ENCODE measurements around the gene DYRK1A. TPM values are rescaled to one million over a fixed set of nuclear protein-coding genes. Genes with fewer than 3 reads are reported as not detected.

DYRK1A gene
- total and polyA plus RNA-seq, 10 of the 15 experiments (the other 5 are each of a cell fraction or from before 2014, with no cell fraction given), result 2.4 to 68.6 (median 30.7) TPM

DNA sequence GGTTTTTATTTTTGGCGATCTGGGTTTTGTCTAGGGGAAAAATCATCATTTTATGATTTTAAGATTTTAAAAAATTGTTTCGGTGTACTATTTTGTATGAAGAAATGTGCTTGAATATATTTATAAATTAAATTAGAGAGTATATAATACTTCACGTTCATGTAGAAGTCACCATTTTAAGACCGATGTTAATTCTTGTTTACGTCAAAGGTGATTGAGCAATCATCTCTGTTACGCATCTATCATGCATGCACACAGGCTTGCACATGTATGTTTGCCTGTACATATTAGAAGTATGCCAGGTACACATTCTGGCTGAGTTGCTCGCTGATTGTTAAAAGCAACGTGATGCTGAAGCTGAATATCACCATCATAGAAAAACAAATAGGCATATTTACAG is 54.7 kb downstream of the DYRK1A start (continued):
- no peak for TF ChIP-seq SREBF1 (IDR thresholded peaks at IDR 0.05; ENCODE audit: low read length)
- TF ChIP-seq RAD51 (IDR thresholded peaks at IDR 0.05), result no peak
- TF ChIP-seq NFIC (IDR thresholded peaks at IDR 0.05; ENCODE audit: low read depth, low read length), result no peak
- TF ChIP-seq GATAD2B (conservative IDR thresholded peaks at IDR 0.05; ENCODE audit: low read depth), result no peak
- no peak for TF ChIP-seq CHD4 (IDR thresholded peaks at IDR 0.05)

DNA sequence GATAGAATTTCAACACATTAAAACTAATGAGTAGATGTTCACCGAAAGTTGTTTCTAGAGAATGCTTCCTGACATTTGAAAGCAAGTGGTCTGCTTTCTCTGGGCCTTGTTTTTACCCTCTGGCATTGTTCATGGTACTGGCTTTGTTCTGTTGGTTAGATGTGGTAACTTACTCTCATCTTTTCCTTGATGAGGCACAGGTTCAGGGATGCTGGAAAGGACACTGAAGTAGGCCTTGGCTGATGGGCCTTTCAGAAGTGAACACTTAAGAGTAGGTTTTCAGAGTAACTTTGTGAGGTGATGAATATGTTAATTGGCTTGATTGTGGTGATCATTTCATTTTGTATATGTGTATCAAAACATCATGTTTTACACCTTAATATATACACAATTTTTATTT is 55.8 kb downstream of the DYRK1A start:
- no peak overlapping the region for H3K4me3 ChIP-seq
- RAD21 ChIA-PET (ENCODE audit: unreplicated experiment), result no interaction called here
- FAIRE-seq (peak; percentile 47), ATAC-seq (no peak), DNase-seq (ENCODE audit: low read depth, low spot score) (no peak)
- no peak overlapping the region for H3K4me2 ChIP-seq (ENCODE audit: control insufficient read depth, insufficient read depth)
- CTCF ChIA-PET, result interaction anchor here (1.8 kb wide), 1 partner anchor 9 kb away, joined by 5 read pairs; no protein-coding TSS in a partner anchor
- H4K20me1 ChIP-seq (ENCODE audit: control insufficient read depth, insufficient read depth), result no peaks in the 10 kb centered on the region
- intact Hi-C loops (cut with micrococcal nuclease; ENCODE audit: unreplicated experiment), result no loop called here
- in situ Hi-C loops (cut with MboI), result no loop called here
- peaks cover 67% of the 10 kb centered on the region for H3K79me2 ChIP-seq (ENCODE audit: control insufficient read depth, insufficient read depth, low read length)
- no peak for TF ChIP-seq SREBF1 (IDR thresholded peaks at IDR 0.05; ENCODE audit: low read length)
- TF ChIP-seq, protein P1, sequence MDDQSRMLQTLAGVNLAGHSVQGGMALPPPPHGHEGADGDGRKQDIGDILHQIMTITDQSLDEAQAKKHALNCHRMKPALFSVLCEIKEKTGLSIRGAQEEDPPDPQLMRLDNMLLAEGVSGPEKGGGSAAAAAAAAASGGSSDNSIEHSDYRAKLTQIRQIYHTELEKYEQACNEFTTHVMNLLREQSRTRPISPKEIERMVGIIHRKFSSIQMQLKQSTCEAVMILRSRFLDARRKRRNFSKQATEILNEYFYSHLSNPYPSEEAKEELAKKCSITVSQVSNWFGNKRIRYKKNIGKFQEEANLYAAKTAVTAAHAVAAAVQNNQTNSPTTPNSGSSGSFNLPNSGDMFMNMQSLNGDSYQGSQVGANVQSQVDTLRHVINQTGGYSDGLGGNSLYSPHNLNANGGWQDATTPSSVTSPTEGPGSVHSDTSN (IDR thresholded peaks at IDR 0.05; ENCODE audit: insufficient replicate concordance, low read depth, low read length), result no peak
- TF ChIP-seq SRF (IDR thresholded peaks at IDR 0.05; ENCODE audit: low read depth in 2 of 2, low read length in 2 of 2), result no peak
- TF ChIP-seq DPF2 (IDR thresholded peaks at IDR 0.05), result no peak
- no peak for TF ChIP-seq STAT3 (IDR thresholded peaks at IDR 0.05; ENCODE audit: low read depth, low read length)
- TF ChIP-seq TARDBP (IDR thresholded peaks at IDR 0.05; ENCODE audit: borderline replicate concordance), result no peak
- TF ChIP-seq EP300 (IDR thresholded peaks at IDR 0.05; ENCODE audit: borderline replicate concordance in 1 of 2, control insufficient read depth in 1 of 2, low read depth in 2 of 2, low read length in 2 of 2), result no peak
- no peak for TF ChIP-seq ZNF274 (IDR thresholded peaks at IDR 0.05; ENCODE audit: insufficient read depth, insufficient read length)
- no peak for TF ChIP-seq RCOR1 (conservative IDR thresholded peaks at IDR 0.05; ENCODE audit: low read depth, low read length)
- no peak for TF ChIP-seq FOS (IDR thresholded peaks at IDR 0.05; ENCODE audit: borderline replicate concordance, extremely low read depth, insufficient read length)
- TF ChIP-seq, protein P2, sequence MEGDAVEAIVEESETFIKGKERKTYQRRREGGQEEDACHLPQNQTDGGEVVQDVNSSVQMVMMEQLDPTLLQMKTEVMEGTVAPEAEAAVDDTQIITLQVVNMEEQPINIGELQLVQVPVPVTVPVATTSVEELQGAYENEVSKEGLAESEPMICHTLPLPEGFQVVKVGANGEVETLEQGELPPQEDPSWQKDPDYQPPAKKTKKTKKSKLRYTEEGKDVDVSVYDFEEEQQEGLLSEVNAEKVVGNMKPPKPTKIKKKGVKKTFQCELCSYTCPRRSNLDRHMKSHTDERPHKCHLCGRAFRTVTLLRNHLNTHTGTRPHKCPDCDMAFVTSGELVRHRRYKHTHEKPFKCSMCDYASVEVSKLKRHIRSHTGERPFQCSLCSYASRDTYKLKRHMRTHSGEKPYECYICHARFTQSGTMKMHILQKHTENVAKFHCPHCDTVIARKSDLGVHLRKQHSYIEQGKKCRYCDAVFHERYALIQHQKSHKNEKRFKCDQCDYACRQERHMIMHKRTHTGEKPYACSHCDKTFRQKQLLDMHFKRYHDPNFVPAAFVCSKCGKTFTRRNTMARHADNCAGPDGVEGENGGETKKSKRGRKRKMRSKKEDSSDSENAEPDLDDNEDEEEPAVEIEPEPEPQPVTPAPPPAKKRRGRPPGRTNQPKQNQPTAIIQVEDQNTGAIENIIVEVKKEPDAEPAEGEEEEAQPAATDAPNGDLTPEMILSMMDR (IDR thresholded peaks at IDR 0.05 in 2 of 3, conservative IDR thresholded peaks at IDR 0.05 in 1 of 3; ENCODE audit: control insufficient read depth in 2 of 3, extremely low read depth in 1 of 3, insufficient read depth in 1 of 3, low read depth in 3 of 3, low read length in 3 of 3), result no peak
- TF ChIP-seq IRF4 (IDR thresholded peaks at IDR 0.05; ENCODE audit: low read depth, low read length), result no peak
- TF ChIP-seq TAF1 (IDR thresholded peaks at IDR 0.05; ENCODE audit: borderline replicate concordance, low read depth, low read length), result no peak
- TF ChIP-seq EZH2 (IDR thresholded peaks at IDR 0.05; ENCODE audit: borderline replicate concordance, control insufficient read depth, low read depth, low read length), result no peak
- TF ChIP-seq TCF7 (IDR thresholded peaks at IDR 0.05; ENCODE audit: borderline replicate concordance), result no peak
- TF ChIP-seq ZNF24 (IDR thresholded peaks at IDR 0.05), result no peak
- no peak for TF ChIP-seq BCL11A (IDR thresholded peaks at IDR 0.05; ENCODE audit: low read depth, low read length)
- no peak overlapping the region for H3K27ac ChIP-seq (ENCODE audit: control insufficient read depth, insufficient read depth)
- H2AFZ ChIP-seq (ENCODE audit: control insufficient read depth, low read depth, low read length), result no peak overlapping the region
- POLR2A ChIA-PET, result no interaction called here
- H3K36me3 ChIP-seq (ENCODE audit: control insufficient read depth in 2 of 2, insufficient read depth in 2 of 2, low read length in 1 of 2), result peaks cover 4 to 24% of the 10 kb centered on the region in 2 experiments; a peak in 3 of 4 replicates
- H3K27me3 ChIP-seq (replicated peaks in 1 of 2; ENCODE audit: control insufficient read depth in 2 of 2, insufficient read depth in 2 of 2, low read length in 1 of 2), result no peaks in the 10 kb centered on the region
- peaks cover 2% of the 10 kb centered on the region; the same call in 1 of the 3 replicates for H3K9me3 ChIP-seq (replicated peaks; ENCODE audit: control insufficient read depth, insufficient read depth, low read length)
- SMC1A ChIA-PET (ENCODE audit: uncharacterized antibody, unreplicated experiment), result interaction anchor here (1.1 to 1.7 kb wide), 3 partner anchors 10 to 17 kb away, joined by 4 to 6 read pairs (median 4); no protein-coding TSS in a partner anchor
- 95% methylated on average over 1 of the region's 1 CpG for WGBS (ENCODE audit: insufficient coverage, insufficient replicate concordance, low lambda C conversion rate, missing lambda C conversion rate)
- no peaks in the 10 kb centered on the region for H3K4me1 ChIP-seq (ENCODE audit: control insufficient read depth, insufficient read depth, low read length)
- no TSS peak for BruUV-seq (replicated peaks)
- no peak overlapping the region for H3K9ac ChIP-seq (ENCODE audit: control insufficient read depth, insufficient read depth, low read length)

All from GM12878 (cell line).